ENCODE measurements around the gene SLC2A6.

SLC2A6 gene

DNA sequence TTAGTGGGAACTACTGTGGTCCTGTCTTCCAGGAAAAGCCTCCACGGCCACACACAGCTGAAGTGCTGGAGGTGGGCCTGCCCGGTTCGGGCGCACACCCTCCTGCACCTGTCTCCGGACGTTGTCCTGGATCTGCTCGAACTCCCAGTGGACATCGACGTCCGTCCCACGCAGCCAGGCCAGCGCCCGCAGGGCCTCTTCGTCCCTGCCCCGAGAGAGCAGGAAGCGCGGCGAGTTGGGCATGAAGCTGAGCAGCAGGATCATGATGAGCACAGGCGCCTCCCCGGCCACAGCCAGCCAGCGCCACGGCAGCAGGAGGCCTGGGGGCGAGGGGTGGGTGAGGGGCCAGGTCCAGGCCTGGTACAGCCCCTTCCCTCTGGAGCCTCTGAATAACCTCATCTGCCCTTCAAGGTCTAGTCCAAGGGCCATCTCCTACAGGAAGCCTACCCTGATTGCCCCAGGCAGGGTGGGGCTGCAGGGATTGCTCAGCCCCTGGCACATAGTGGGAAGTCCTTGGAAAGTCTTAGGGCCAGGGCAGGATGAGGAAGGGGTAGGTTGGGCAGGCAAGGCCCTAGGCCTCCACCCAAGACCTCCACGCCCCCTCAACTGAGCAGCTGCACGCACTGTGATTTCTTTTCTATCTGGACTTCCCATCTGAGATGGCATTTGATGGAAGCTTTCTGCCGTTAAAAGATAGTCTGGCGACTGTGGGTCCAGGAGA is 3.4 kb downstream of the SLC2A6 start:
- Histone ChIP-seq H2AFZ (ENCODE audit: low read length) (no peak overlapping the region), H3K27me3 (replicated peaks; ENCODE audit: insufficient read depth, low read length) (peaks cover 10% of the 10 kb centered on the region), H3K4me2 (ENCODE audit: low read depth, low read length) (no peak overlapping the region), H3F3A (ENCODE audit: insufficient read depth, low read length) (no peaks in the 10 kb centered on the region), H3K4me1 (ENCODE audit: low read length) (peaks cover 11% of the 10 kb centered on the region), H3K9ac (ENCODE audit: low read length) (no peak overlapping the region), H3K9me3 (replicated peaks; ENCODE audit: insufficient read depth, low read length) (no peaks in the 10 kb centered on the region), H3K9me2 (replicated peaks; ENCODE audit: insufficient read depth, low read length) (no peaks in the 10 kb centered on the region), H4K20me1 (ENCODE audit: insufficient read depth, low read length) (no peaks in the 10 kb centered on the region), H3K36me3 (replicated peaks; ENCODE audit: insufficient read depth, low read length) (no peaks in the 10 kb centered on the region), H3K79me2 (ENCODE audit: low read length) (no peaks in the 10 kb centered on the region), H3K27ac (ENCODE audit: low read length) (no peak overlapping the region), H3K4me3 (ENCODE audit: low read length) (no peak overlapping the region)
- TF ChIP-seq, protein P1, sequence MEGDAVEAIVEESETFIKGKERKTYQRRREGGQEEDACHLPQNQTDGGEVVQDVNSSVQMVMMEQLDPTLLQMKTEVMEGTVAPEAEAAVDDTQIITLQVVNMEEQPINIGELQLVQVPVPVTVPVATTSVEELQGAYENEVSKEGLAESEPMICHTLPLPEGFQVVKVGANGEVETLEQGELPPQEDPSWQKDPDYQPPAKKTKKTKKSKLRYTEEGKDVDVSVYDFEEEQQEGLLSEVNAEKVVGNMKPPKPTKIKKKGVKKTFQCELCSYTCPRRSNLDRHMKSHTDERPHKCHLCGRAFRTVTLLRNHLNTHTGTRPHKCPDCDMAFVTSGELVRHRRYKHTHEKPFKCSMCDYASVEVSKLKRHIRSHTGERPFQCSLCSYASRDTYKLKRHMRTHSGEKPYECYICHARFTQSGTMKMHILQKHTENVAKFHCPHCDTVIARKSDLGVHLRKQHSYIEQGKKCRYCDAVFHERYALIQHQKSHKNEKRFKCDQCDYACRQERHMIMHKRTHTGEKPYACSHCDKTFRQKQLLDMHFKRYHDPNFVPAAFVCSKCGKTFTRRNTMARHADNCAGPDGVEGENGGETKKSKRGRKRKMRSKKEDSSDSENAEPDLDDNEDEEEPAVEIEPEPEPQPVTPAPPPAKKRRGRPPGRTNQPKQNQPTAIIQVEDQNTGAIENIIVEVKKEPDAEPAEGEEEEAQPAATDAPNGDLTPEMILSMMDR (IDR thresholded peaks at IDR 0.05; ENCODE audit: low read length): no peak
- TF ChIP-seq EZH2 (optimal IDR thresholded peaks at IDR 0.05; ENCODE audit: low read depth, low read length) (no peak), EZH2phosphoT487 (IDR thresholded peaks at IDR 0.05; ENCODE audit: low read length) (no peak)
- no peak for DNase-seq

DNA sequence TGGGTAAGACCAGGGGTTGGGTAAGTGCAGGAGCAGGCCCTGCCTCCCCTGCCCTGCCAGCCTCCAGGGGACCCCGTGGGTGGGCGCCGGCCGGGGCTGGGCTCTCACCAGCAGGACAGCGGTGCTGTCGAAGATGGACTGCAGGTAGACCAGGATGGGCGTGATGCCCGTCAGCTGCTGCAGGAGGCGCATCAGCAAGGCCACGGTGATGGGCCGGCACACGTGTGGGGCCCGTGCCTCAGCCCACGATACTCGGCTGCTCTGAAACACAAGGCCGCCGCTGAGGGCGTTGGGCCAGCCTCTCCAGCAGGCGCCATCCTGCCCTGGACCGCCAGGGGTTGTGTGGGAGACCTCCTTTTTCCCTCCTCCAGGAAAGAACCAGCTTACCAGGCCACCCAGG is 4.0 kb downstream of the SLC2A6 start:
- TF ChIP-seq, protein P1 (IDR thresholded peaks at IDR 0.05; ENCODE audit: low read length): no peak
- TF ChIP-seq EZH2 (optimal IDR thresholded peaks at IDR 0.05; ENCODE audit: low read depth, low read length): no peak
- TF ChIP-seq EZH2phosphoT487 (IDR thresholded peaks at IDR 0.05; ENCODE audit: low read length): no peak
- Histone ChIP-seq H3K27me3 (replicated peaks; ENCODE audit: insufficient read depth, low read length) (peaks cover 6% of the 10 kb centered on the region), H2AFZ (ENCODE audit: low read length) (no peak overlapping the region), H3K4me1 (ENCODE audit: low read length) (peaks cover 11% of the 10 kb centered on the region), H3F3A (ENCODE audit: insufficient read depth, low read length) (no peaks in the 10 kb centered on the region), H3K9me2 (replicated peaks; ENCODE audit: insufficient read depth, low read length) (no peaks in the 10 kb centered on the region), H3K27ac (ENCODE audit: low read length) (no peak overlapping the region), H3K79me2 (ENCODE audit: low read length) (no peaks in the 10 kb centered on the region), H4K20me1 (ENCODE audit: insufficient read depth, low read length) (no peaks in the 10 kb centered on the region), H3K9ac (ENCODE audit: low read length) (no peak overlapping the region), H3K4me3 (ENCODE audit: low read length) (no peak overlapping the region), H3K4me2 (ENCODE audit: low read depth, low read length) (no peak overlapping the region), H3K9me3 (replicated peaks; ENCODE audit: insufficient read depth, low read length) (no peaks in the 10 kb centered on the region), H3K36me3 (replicated peaks; ENCODE audit: insufficient read depth, low read length) (no peaks in the 10 kb centered on the region)
- DNase-seq: no peak

DNA sequence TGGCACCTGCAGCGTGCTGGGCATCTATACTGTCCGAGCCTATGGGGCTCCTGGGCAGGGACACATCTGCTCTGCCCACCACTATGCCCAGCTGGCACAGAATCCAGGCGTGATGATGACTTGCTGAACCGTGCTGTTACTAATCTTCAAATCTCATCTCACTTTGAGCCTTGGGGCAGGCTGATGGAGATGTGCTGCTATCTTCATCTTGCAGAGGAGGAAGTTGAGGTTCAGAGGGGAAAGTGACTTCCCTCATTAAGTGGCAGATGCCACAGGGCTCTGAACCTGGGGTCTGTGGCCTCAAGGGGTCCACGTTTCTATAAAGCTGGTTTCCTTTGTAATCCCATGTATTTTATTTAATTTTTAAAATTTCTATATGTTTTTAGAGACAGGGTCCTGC is 4.7 kb downstream of the SLC2A6 start:
- no peak overlapping the region for H3K27ac ChIP-seq (ENCODE audit: low read length)
- peaks cover 7% of the 10 kb centered on the region for H3K4me1 ChIP-seq (ENCODE audit: low read length)
- no peaks in the 10 kb centered on the region for H3K36me3 ChIP-seq (replicated peaks; ENCODE audit: insufficient read depth, low read length)
- H3K27me3 ChIP-seq (replicated peaks; ENCODE audit: insufficient read depth, low read length): no peaks in the 10 kb centered on the region
- H3K79me2 ChIP-seq (ENCODE audit: low read length): no peaks in the 10 kb centered on the region
- H3K4me2 ChIP-seq (ENCODE audit: low read depth, low read length): no peak overlapping the region
- H2AFZ ChIP-seq (ENCODE audit: low read length): no peak overlapping the region
- H3K9me3 ChIP-seq (replicated peaks; ENCODE audit: insufficient read depth, low read length): no peaks in the 10 kb centered on the region
- no peak overlapping the region for H3K9ac ChIP-seq (ENCODE audit: low read length)
- TF ChIP-seq EZH2 (optimal IDR thresholded peaks at IDR 0.05; ENCODE audit: low read depth, low read length) (no peak), EZH2phosphoT487 (IDR thresholded peaks at IDR 0.05; ENCODE audit: low read length) (no peak)
- TF ChIP-seq, protein P1 (IDR thresholded peaks at IDR 0.05; ENCODE audit: low read length): no peak
- no peaks in the 10 kb centered on the region for H4K20me1 ChIP-seq (ENCODE audit: insufficient read depth, low read length)
- no peaks in the 10 kb centered on the region for H3F3A ChIP-seq (ENCODE audit: insufficient read depth, low read length)
- no peak overlapping the region for H3K4me3 ChIP-seq (ENCODE audit: low read length)
- DNase-seq: no peak
- H3K9me2 ChIP-seq (replicated peaks; ENCODE audit: insufficient read depth, low read length): no peaks in the 10 kb centered on the region

Data from MM.1S (cell line).